CD4-positive, alpha-beta T cell treated with Interleukin-21 for 1 hour (primary cell): Measurements from ENCODE around the gene PHC2.

Experiments used
- DNase-seq: peaks from one replicate; pipeline ENCODE4 v3.0.0-alpha.2; 2020

Gene PHC2

GRCh38 chr1:33414879-33415278 lies 16.0 kb downstream of the PHC2 start:
- DNase-seq = no peak

- DNase-seq = no peak
These were observed 20.7 kb downstream of the PHC2 start for GRCh38 chr1:33410091-33410701.

- no peak for DNase-seq
These were observed 22.8 kb downstream of the PHC2 start for GRCh38 chr1:33408093-33408436.

GRCh38 chr1:33407352-33408092 lies 23.4 kb downstream of the PHC2 start:
- DNase-seq = no peak

GRCh38 chr1:33402206-33402605 lies 28.7 kb downstream of the PHC2 start:
- no peak for DNase-seq

- no peak for DNase-seq
These were observed 29.4 kb downstream of the PHC2 start for GRCh38 chr1:33401471-33401870.

GRCh38 chr1:33400153-33400911 lies 30.6 kb downstream of the PHC2 start:
- DNase-seq = no peak

- no peak for DNase-seq
These were observed 31.5 kb downstream of the PHC2 start for GRCh38 chr1:33399375-33399774.

- DNase-seq = no peak
These were observed 32.9 kb downstream of the PHC2 start for GRCh38 chr1:33397994-33398393.

- DNase-seq = no peak
These were observed 33.8 kb downstream of the PHC2 start for GRCh38 chr1:33397125-33397506.

GRCh38 chr1:33396188-33397124 lies 34.4 kb downstream of the PHC2 start:
- DNase-seq = peak; percentile 3

- no peak for DNase-seq
These were observed 36.1 kb downstream of the PHC2 start for GRCh38 chr1:33394770-33395169.

- no peak for DNase-seq
These were observed 36.9 kb downstream of the PHC2 start for GRCh38 chr1:33393991-33394390.

- DNase-seq = no peak
These were observed 37.4 kb downstream of the PHC2 start for GRCh38 chr1:33393524-33393923.

GRCh38 chr1:33392639-33393038 lies 38.3 kb downstream of the PHC2 start:
- DNase-seq = no peak

GRCh38 chr1:33392206-33392605 lies 38.7 kb downstream of the PHC2 start:
- no peak for DNase-seq

- no peak for DNase-seq
These were observed 39.4 kb downstream of the PHC2 start for GRCh38 chr1:33391343-33392078.

- no peak for DNase-seq
These were observed 40.4 kb downstream of the PHC2 start for GRCh38 chr1:33390542-33390941.

- DNase-seq = no peak
These were observed 41.8 kb downstream of the PHC2 start for GRCh38 chr1:33388805-33389771.

- no peak for DNase-seq
These were observed 43.3 kb downstream of the PHC2 start for GRCh38 chr1:33387625-33388024.

- no peak for DNase-seq
These were observed 45.6 kb downstream of the PHC2 start for GRCh38 chr1:33385251-33385650.
